ENCODE results near the gene RAB15. TPM values are rescaled to one million over a fixed set of nuclear protein-coding genes. Genes with fewer than 3 reads are reported as not detected.
"Not testable (repeated sequence)": the region's sequence is repeated elsewhere in the genome, so short reads cannot be mapped to it uniquely, and the experiment has no call there.

RAB15 gene
- total and polyA plus RNA-seq, 8 donors: 1.2 to 20.3 (median 11.5) TPM

DNA sequence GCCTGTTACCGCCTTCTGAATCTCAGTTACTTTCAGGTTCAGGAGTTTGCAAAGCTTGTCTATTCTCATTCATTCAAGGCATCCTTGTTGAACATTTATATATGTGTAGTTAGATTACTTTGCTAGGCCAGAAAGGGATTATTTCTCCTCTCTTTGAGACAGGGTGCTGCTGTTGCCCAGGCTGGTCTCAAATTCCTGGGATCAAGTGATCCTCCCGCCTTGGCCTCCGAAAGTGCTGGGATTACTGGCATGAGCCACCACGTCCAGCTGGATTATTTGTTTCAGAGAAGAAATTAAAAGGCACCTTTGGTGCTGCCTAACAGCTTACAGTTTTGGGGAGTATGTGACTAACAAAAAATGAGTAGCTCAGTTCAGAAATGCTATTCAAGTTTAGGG lies 57.1 kb downstream of the RAB15 start:
- TF ChIP-seq POLR2A (IDR thresholded peaks at IDR 0.05) (no peak), EP300 (IDR thresholded peaks at IDR 0.05) (no peak), POLR2AphosphoS5 (IDR thresholded peaks at IDR 0.05) (no peak)
- TF ChIP-seq, protein P1, sequence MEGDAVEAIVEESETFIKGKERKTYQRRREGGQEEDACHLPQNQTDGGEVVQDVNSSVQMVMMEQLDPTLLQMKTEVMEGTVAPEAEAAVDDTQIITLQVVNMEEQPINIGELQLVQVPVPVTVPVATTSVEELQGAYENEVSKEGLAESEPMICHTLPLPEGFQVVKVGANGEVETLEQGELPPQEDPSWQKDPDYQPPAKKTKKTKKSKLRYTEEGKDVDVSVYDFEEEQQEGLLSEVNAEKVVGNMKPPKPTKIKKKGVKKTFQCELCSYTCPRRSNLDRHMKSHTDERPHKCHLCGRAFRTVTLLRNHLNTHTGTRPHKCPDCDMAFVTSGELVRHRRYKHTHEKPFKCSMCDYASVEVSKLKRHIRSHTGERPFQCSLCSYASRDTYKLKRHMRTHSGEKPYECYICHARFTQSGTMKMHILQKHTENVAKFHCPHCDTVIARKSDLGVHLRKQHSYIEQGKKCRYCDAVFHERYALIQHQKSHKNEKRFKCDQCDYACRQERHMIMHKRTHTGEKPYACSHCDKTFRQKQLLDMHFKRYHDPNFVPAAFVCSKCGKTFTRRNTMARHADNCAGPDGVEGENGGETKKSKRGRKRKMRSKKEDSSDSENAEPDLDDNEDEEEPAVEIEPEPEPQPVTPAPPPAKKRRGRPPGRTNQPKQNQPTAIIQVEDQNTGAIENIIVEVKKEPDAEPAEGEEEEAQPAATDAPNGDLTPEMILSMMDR (IDR thresholded peaks at IDR 0.05): no peak
- intact Hi-C loops (cut with DNase I; ENCODE audit: low total_unique reads): no loop called here
- Histone ChIP-seq H3K27ac (peak overlapping the region in 4 of 5 donors; percentile 93 to 99 (median 94)), H3K36me3 (no peaks in the 10 kb centered on the region), H3K9me3 (no peaks in the 10 kb centered on the region), H3K4me1 (peaks cover 14 to 51% (median 36%) of the 10 kb centered on the region in 4 donors), H3K4me3 (peak overlapping the region; percentile 68 to 98 (median 76)), H3K27me3 (no peaks in the 10 kb centered on the region)
- WGBS, 5 donors: 19 to 30% (median 26%) methylated on average over 4 of the region's 4 CpGs
- DNase-seq: no peak

DNA sequence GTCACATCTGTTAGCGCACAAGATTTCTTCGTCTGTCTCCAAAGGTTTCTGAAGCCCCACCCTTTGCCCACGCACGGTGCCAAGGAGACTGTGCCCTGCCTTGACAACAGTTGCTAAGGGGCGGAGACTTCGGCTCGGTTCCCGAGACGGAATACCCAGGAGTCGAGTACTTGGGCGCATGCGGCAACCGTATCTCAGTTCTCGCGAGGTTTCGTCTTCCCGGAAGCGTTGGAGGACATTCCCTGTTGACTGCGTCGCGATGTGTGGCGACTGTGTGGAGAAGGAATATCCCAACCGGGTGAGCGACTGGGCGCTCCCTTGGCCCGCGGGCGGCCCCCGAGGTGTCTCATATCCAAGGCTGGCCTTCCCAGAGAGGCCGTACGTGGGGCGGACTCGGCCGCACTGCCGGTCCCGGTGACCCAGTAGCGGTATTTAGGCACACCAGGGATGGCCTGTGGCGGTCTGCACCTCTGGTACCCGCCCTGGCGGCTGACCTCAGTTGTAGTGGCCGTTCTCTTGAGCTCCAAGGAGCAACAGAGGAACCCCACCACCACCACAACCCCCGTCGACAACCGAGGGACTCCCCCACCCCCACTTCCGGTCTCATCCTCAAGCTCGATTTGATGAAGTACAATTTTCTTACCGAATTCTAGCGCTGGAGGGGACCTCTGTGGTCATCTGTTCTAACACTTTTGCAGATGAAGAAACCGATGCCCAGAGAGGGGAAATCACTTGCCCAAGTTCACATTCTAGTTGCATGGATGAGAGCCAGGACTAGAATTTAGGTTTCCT lies 57.7 kb downstream of the RAB15 start, which contains the start of gene CHURC1:
Gene CHURC1 (plus strand): TSS at position 219 of the 792 bp plus-strand sequence. CDS start 41 bp downstream, at position 260.
- Histone ChIP-seq H3K9me3 (no peaks in the 10 kb centered on the region), H3K27ac (peak within 1 kb of the TSS; percentile 93 to 99 (median 94)), H3K4me1 (peaks cover 14 to 47% (median 35%) of the 10 kb centered on the region in 4 donors), H3K4me3 (peak within 1 kb of the TSS; percentile 68 to 98 (median 76)), H3K36me3 (no peaks in the 10 kb centered on the region), H3K27me3 (peaks cover 0 to 3% (median 0%) of the 10 kb centered on the region in 3 donors)
- WGBS, 5 donors: 0 to 1% (median 0%) methylated on average over 27 to 49 of the region's 49 CpGs
- intact Hi-C loops (cut with DNase I; ENCODE audit: low total_unique reads): no loop called here
- peak; percentile 72 to 98 (median 97) for TF ChIP-seq POLR2AphosphoS5 (IDR thresholded peaks at IDR 0.05)
- peak in 2 of 4 donors; percentile 43 to 57 for TF ChIP-seq POLR2A (IDR thresholded peaks at IDR 0.05)
- TF ChIP-seq, protein P1 (IDR thresholded peaks at IDR 0.05): no peak
- DNase-seq: peak; percentile 99 to 100

DNA sequence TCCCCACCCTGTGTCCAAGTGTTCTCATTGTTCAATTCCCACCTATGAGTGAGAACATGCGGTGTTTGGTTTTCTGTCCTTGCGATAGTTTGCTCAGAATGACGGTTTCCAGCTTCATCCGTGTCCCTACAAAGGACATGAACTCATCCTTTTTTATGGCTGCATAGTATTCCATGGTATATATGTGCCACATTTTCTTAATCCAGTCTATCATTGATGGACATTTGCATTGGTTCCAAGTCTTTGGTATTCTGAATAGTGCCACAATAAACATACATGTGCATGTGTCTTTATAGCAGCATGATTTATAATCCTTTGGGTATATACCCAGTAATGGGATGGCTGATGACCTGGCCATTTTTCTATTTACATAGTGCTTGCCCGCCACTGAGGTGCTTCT lies 58.7 kb downstream of the RAB15 start:
- intact Hi-C loops (cut with DNase I; ENCODE audit: low total_unique reads); H3K36me3 ChIP-seq; H3K9me3 ChIP-seq; H3K27me3 ChIP-seq; DNase-seq: not testable (repeated sequence)
- peak overlapping the region; percentile 68 to 98 (median 76) for H3K4me3 ChIP-seq
- WGBS, 5 donors: 33 to 76% (median 59%) methylated on average over 3 to 5 of the region's 5 CpGs
- peaks cover 14 to 41% (median 29%) of the 10 kb centered on the region in 4 donors for H3K4me1 ChIP-seq
- H3K27ac ChIP-seq: peak overlapping the region in 4 of 5 donors; percentile 93 to 99 (median 94)

GRCh38 chr14:64912261-64912660 lies 59.9 kb downstream of the RAB15 start:
- TF ChIP-seq EP300 (IDR thresholded peaks at IDR 0.05): no peak
- no peak for TF ChIP-seq POLR2A (IDR thresholded peaks at IDR 0.05)
- Histone ChIP-seq H3K36me3 (no peaks in the 10 kb centered on the region), H3K9me3 (no peaks in the 10 kb centered on the region), H3K27me3 (peaks cover 0 to 6% (median 0%) of the 10 kb centered on the region in 3 donors), H3K4me3 (no peak overlapping the region), H3K4me1 (peaks cover 14 to 29% (median 24%) of the 10 kb centered on the region in 4 donors), H3K27ac (no peak overlapping the region)
- no peak for DNase-seq
- intact Hi-C loops (cut with DNase I; ENCODE audit: low total_unique reads): no loop called here
- WGBS, 5 donors: 0 to 98% (median 40%) methylated on average over 1 of the region's 1 CpG

DNA sequence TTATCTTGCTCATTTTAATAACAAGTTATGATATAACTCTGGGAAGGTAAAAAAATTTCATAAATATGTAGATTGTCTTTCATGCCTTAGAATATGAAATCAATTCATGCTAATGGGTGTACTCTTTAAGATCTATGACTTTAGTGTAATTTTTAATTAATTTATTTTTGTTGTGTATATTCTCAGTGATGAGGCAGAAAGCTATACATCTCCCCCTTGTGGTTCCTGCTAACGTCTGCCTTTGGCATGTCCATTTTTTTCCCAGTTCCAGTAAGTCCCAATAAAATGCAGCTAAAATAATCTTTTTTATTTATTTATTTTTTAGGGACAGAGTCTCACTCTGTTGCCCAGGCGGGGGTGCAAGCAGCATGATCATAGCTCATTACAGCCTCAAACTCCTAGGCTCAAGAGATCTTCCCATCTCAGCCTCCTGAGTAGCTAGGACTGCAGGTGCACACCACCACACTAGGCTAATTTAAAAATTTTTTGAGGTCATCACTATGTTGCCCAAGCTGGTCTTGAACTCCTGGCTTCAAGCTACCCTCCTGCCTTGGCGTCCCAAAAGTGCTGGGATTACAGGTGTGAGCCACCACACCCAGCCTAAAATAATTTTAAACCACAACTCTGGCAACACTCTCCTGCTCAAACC lies 61.2 kb downstream of the RAB15 start:
- intact Hi-C loops (cut with DNase I; ENCODE audit: low total_unique reads): no loop called here
- WGBS, 5 donors: 16 to 31% (median 19%) methylated on average over 3 of the region's 3 CpGs

More for the DNA sequence above, 61.2 kb downstream of the RAB15 start:
- peaks cover 0 to 8% (median 3%) of the 10 kb centered on the region in 3 donors for H3K27me3 ChIP-seq
- no peak overlapping the region for H3K27ac ChIP-seq
- H3K4me1 ChIP-seq: peaks cover 12 to 16% (median 14%) of the 10 kb centered on the region in 4 donors
- peak in 1 of 2 donors; percentile 51 for DNase-seq
- no peak for TF ChIP-seq EP300 (IDR thresholded peaks at IDR 0.05)
- TF ChIP-seq, protein P1 (IDR thresholded peaks at IDR 0.05): peak in 4 of 7 experiments; percentile 30 to 50 (median 38)
- H3K36me3 ChIP-seq: no peaks in the 10 kb centered on the region
- no peaks in the 10 kb centered on the region for H3K9me3 ChIP-seq
- no peak overlapping the region for H3K4me3 ChIP-seq

Data from stomach (tissue), 9 donors.